Stimulated activated CD8-positive, alpha-beta memory T cell treated with anti-CD3 and anti-CD28 coated beads, Interleukin-4, amount 100 ng/mL, for 4 hours (primary cell): ENCODE measurements around the gene SPPL3.
"Not testable (repeated sequence)": the region's sequence is repeated elsewhere in the genome, so short reads cannot be mapped to it uniquely, and the experiment has no call there.

Experiments
- DNase-seq, 2 donors: peaks; one replicate each; pipeline ENCODE4 v3.0.0-alpha.2; 2020; ENCODE audit warnings: low read depth in 2 of 2, low spot score in 1 of 2

SPPL3 gene

GRCh38 chr12:120821878-120822277, 82.3 kb downstream of the SPPL3 start:
- no peak for DNase-seq

- peak in 1 of 2 donors; percentile 15 for DNase-seq
Observed at GRCh38 chr12:120820884-120821510, 83.2 kb downstream of the SPPL3 start.

DNA sequence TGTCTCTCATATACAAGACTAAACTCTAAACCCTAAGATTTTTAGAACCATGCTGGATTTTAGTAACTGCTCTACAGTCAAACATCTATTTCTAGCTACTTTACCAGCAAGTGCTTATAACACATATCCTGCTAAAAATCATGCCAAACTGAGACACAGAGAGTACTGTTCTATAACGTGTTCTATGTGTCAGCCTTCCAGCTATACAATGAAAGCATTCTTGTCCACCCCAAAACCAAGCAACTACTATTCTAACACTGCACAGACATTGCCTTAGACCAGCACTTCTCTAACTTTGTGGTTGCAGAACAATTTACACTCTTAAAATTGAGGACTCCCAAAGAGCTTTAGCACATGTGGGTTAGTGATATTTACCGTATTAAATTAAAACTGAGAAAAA, 85.7 kb downstream of the SPPL3 start:
- DNase-seq: no peak

DNA sequence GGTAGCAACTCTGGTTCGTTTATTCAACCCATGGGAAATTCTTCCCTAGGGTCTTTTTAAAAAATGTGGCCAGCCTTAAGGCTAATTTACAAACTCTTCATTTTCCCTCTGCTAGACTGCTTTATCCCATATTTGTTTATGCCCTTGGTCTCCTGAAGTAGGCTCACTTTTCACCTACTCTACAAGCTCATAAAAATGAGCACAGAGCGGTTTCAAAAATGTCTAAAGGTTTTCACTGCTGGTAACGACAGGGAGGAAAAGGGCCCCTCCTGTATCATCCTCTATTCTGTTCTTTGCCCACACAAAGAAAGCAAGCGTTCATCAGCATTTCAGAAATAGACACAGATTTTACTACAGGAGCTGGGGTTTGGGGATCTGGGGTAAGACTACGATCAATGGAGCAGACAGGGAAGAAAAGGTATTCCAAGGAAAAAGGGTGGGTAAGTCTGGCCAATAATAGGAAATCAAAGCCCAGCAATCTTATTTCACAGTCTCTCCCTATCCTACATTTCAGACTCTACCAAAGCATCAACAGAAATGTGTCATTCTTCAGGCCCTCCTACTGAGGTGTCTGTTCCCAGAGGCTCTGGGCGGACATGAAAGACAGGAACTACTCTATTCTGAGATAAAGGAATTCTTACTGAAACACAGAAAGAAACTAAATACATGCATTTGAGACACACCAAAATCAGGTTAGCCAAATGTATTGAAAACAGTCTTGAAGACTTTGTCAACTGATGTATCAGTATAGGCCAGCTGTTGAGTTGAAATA, 86.4 kb downstream of the SPPL3 start:
- DNase-seq: no peak

DNA sequence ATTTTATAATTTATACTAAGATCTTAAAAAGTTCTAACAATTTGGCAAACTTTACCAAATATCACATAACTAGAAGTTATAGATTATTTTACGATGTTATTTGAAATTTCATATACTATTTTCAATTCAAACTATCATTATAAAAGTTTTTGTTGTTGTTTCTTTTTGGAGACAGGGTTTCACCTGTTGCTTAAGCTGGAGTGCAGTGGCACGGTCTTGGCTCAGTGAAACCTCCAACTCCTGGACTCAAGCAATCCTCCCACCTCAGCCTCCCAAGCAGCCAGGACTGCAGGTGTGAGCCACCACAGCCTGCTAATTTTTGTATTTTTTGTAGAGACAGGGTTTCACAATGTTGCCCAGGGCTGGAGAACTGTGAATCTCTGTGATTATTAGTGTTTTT, 87.8 kb downstream of the SPPL3 start:
- DNase-seq: no peak

GRCh38 chr12:120814903-120815429, 89.2 kb downstream of the SPPL3 start:
- DNase-seq: no peak

GRCh38 chr12:120814203-120814902, 89.8 kb downstream of the SPPL3 start:
- no peak for DNase-seq

DNA sequence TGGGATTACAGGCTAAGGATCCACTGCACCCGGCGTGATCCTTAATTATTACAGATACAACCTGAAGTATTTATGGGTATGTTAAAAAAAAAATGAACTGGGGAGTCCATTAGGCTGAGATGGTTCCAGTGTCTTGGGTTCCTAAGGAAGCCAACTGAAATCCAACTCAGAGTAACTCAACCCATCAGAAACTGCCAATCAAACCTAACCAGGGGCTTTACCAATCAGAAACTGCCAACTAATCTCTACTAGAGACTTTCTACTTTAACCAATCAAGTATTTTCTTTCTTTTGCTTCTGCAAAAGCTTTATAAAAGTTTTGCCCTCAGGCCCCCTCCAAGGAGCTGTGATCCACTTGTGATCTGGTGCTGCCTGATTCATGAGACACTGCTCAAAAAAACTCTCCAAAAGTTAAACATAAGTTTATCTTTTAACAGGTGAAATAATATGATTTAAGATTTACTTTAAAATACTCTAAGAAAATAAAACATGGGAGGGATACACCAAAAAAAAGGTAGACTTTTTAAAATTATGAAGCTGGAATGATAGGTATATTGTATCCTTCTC, 90.5 kb downstream of the SPPL3 start:
- no peak for DNase-seq

DNA sequence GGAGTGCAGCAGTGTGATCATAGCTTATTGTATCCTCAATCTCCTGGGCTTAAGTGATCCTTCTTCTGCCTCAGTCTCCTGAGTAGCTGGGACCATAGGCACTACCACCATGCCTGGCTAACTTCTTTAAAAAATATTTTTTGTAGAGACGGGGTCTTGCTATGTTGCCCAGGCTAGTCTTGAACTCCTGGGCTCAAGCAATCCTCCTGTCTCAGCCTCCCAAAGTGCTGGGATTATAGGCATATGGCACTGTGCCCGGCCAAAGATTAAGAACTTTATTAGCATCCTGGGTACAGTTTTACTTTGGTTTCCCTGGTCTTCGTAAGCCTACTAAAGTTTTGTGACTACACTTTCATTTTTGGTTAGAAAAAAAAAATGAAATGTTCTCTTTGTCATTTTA, 94.1 kb downstream of the SPPL3 start:
- DNase-seq: no peak

DNA sequence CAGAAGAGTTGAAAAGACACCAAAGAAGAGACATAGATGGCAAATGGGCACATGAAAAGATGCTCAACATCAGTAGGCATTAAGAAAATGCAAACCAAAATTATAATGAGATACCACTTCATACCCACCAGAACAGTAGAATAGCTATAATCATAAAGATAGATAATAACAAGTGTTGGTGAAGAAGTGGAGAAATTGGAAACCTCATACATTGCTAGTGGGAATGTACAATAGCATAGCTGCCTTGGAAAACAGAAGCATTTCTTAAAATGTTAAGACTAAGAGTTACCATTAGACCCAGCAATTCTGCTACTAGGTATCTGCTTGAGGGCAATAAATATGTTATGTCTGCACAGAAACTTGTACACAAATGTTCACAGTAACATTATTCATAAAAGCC, 99.7 kb downstream of the SPPL3 start:
- DNase-seq: no peak

- no peak for DNase-seq
Observed at GRCh38 chr12:120801146-120801545, 103.0 kb downstream of the SPPL3 start.

- no peak for DNase-seq
Observed at GRCh38 chr12:120800665-120801064, 103.5 kb downstream of the SPPL3 start.

DNA sequence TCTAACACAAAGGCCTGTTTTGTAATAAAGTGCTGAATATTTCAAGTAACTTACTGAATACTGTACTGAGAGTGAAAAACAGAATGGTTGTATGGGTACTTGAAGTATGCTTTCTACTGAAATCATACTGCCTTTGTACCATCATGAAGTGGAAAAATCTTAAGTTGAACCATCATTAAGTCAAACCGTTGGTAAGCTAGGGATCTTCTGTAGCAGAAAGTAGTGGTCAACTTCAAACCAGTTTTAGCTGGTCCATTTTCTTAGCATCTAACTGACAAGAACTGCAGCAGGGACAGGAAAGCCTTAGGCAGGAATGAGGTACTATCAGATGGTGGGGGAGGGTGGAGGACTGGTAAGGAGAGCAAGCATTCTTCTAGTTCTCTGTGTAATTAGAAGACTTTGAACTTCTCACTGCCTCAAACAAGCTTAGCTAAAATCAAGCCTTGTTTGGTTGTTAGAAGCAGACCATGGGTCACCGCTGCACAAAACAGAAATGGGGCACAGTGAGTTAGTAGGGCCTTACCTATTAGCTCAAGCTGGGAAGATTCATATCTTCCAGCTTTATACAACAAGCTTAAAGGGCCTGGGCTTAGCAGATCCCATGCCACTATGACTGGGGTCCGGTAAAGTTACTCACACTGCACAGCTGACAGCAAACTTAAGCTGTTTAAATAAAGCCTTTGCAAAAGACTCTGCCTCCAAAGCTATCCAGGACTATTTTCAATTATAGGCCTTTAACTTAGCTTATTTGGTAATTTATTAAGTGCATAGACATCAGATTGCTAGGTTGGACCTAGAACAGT, 104.7 kb downstream of the SPPL3 start:
- no peak for DNase-seq

- DNase-seq: no peak
Observed at GRCh38 chr12:120798696-120799095, 105.5 kb downstream of the SPPL3 start.

DNA sequence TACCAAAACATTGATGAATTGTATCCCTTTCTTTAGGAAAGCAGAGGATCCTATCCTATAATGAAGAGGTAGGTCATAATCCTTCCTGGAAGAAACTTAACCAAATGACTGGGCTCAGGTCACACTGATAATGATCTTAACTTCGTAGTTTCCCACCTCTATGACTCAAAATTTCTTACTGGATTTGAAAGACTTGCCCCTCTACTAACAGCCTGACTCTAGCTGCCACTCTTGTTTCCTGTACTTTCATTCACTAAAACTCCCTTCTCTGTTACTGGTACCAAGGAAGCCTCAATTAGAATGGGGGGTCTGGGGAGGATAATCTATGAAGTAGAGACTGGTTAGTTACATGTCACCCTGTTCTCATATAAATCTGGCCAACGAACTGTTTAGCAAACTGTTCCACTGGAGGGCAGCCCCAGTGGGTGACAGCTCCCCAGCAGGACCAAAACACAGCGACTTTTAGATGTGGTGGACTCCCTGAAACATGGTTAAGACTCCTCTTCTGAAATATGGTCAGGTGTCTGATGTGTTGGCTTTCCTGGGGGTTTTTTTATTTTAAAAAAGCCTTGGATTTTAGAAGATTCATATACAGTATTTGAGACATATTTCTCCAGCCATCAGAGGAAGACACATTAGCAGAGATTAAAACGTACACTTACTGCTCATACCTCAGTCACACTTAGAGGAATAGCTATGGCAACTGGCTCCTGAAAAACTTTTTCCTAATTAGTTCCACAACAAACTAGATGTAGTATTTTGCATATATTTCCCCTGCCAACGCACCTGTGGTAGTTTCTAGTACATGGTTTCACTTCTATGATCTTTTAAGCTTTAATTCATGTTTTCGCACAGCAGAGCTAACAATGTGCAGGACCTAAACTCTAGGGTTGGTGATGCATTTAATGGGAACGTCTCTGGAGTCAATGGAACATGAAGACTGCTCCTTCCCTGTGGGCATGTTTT, 106.2 kb downstream of the SPPL3 start:
- no peak for DNase-seq

DNA sequence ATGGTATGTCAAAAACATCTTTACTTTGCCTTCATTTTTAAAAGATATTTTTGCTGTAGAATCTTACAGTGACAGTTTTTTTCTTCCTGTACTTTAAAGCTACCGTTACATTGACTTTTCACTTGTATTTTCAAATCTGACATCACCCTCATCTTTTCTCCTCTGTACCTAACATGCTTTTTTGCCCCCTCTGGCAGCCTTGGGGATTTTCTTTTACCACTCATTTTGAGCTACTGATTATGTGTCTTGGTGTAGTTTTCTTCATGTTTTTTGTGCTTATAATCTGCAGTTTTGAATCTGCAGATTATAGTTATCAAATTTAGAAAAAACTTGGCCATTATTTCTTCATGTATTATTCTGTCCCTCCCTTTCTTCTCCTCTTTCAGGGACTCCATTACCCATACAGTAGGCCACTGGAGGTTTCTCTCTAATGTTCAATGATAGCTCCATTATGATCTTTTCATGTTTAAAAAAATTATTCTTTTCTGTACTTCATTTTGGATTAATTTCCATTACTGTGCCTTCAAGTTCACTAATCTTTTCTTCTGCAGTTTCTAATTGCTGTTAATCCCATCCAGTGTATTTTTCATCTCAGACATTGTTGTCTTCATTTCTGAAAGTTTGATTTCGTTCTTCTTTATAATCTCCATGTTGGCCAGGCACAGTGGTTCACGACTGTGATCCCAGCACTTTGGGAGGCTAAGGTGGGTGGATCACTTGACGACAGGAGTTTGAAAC, 108.5 kb downstream of the SPPL3 start:
- DNase-seq: no peak

DNA sequence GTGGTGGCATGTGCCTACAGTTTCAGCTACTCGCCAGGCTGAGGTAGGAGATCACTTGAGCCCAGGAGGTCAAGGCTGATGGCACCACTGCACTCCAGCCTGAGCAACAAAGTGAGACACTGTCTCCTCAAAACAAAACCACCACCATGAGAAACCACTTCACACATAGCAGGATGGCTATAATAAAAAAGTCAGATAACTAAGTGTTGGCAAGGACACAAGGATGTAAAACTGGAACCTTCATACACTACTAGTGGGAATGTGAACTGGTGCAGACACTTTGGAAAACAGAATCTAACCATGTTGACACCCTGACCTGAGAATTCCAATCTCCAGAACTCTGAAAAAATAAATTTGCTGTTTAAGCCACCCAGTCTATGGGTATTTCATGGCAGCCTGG, 110.8 kb downstream of the SPPL3 start:
- no peak for DNase-seq

GRCh38 chr12:120792456-120792855, 111.7 kb downstream of the SPPL3 start:
- not testable (repeated sequence) for DNase-seq

DNA sequence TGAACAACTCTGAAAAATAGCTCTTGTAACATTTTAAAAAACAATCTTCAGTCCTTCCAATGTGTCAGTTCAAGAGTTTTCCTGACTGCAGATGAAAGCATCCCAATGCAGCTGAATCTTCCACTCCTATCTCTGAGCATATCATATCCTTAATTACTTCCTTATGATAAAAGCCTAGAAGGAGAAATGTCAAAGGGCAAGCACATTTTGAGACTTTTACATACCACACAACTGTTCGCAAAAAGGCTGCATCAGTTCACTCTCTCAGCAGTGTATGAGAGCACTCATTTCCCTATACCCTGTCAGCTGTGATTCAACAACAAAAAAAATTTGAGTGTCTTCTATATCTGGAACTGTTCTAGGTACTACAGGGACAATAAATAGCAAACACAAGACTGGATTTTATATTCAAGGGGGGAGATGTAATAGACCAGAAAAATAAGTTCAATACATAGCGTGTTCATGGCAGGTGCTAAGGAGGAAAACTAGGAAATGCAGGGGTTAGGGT, 112.4 kb downstream of the SPPL3 start:
- no peak for DNase-seq
